ENCODE results near the gene RCOR3. TPM values are rescaled to one million over a fixed set of nuclear protein-coding genes. Genes with fewer than 3 reads are reported as not detected.
"Not testable (repeated sequence)": the region's sequence is repeated elsewhere in the genome, so short reads cannot be mapped to it uniquely, and the experiment has no call there.

RCOR3 gene
- total RNA-seq, 1 donor from 2014 or later = 104 TPM

DNA sequence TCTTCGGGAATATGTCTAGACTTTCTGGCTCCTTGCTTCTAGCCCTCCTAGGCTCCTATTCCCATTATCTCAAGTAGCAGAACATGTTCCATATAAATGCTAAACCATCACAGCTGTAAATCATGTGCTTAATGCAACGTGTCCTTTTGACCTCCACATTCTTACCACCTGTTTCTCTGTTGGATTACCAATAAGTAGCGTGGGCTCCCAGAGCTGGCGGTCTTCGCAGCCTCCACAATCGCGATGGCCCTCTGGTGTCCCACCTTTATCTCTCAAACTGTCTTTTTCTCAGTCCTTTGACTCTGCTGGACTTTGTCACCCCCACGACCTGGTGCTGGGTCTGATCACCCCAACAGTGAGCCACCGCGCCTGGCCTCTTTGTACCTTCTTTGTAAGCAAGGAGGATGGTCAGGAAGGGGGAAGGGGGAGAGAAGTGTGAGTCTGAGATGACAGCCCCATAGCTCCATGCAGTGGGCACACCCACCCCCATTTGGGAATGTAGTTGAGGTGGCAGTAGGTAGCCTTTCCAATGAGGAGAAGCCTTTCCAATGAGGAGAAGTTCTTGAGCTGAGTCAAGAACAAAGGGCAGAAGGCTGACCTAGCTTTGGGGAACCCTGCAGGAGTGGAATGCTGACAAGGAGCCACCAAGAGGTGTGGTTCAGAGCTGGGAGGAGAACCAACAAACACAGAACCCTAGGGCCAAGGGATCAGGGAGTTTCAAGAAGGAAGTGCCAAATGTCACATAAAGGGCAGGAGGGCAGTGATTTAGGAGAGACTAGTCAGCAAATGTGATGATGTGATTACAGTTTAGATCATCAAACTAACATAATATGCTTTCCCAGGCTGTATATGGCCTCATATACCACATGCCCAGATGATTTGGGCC, 81.7 kb downstream of the RCOR3 start:
- no peak for DNase-seq (ENCODE audit: low spot score)

DNA sequence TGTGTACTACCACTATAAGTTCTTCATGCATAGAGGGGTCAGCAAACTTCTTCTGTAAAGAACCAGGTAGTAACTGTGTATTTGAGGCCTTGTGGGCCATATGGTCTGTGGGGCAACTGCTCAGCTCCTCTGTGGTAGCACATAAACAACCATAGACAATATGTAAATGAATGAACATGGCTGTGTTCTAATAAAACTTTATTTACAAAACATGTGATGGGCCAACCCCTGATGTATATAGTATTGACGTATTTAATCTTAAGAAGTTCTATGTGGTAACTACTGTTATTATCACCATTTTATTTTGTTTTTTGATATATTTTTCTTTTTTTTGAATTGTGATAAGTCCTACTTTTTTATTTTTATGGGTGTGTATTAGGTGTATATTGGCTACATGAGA, 82.8 kb downstream of the RCOR3 start:
- DNase-seq (ENCODE audit: low spot score) = no peak

DNA sequence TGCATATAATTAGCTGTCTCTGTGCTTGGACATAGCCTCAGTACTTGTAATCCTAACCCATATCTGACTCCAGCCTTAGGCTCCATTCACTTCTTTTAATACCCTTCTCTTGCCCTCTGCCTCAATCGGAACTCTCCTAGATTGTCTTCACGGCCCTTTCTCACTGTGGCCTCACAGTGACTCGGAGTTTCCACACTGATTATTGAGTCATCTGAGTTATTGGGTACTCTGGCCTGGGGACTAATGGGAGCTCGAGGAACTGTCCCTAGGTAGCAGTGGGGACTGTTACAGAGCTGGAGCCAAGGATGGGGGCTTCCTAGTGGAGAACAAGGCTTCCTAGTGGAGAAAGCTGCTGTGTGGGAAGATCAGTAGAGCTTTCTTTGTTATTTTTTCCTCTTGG, 84.4 kb downstream of the RCOR3 start:
- no peak for DNase-seq (ENCODE audit: low spot score)

DNA sequence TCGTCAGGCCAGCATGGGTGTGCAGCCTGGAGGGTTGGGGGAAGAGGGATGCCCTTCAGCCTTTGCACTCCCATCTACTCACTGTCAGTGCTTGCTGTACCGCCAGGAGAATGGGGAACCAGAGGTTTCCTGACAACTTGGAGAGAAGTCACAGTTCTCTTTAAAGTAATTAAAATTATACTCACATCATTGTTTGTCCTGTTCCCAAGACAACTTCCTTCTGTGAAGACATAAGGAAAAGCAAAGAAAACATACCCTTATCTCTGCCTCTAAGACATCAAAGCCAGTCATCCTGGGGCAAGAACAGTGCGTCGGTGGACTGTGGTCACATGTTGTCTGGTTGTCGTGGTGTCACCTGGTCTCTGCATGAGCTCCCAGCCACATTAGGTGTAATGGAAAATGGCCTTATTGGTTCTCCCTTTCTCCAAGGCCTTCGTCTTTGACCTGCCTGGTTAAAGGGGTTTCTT, 85.0 kb downstream of the RCOR3 start:
- DNase-seq (ENCODE audit: low spot score) = no peak

DNA sequence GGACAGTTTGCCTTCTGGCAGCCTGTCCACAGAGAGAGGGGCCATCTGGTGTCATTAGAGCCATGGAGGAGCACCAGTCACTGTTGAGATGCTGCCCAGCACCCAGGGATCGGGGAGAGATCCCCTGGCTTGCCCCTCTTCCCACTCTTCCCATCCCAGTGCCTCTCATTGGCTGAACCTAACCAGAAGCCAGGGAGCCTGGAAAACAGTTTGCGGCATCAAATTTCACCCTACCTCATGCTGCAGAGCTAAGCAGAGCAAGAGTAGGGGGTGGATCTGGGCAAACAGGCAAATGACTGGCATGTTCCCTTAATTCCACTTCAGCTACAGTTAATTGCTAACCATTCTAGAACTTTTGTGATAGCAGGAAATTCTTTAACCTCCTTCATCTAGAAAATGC, 86.6 kb downstream of the RCOR3 start:
- no peak for DNase-seq (ENCODE audit: low spot score)

DNA sequence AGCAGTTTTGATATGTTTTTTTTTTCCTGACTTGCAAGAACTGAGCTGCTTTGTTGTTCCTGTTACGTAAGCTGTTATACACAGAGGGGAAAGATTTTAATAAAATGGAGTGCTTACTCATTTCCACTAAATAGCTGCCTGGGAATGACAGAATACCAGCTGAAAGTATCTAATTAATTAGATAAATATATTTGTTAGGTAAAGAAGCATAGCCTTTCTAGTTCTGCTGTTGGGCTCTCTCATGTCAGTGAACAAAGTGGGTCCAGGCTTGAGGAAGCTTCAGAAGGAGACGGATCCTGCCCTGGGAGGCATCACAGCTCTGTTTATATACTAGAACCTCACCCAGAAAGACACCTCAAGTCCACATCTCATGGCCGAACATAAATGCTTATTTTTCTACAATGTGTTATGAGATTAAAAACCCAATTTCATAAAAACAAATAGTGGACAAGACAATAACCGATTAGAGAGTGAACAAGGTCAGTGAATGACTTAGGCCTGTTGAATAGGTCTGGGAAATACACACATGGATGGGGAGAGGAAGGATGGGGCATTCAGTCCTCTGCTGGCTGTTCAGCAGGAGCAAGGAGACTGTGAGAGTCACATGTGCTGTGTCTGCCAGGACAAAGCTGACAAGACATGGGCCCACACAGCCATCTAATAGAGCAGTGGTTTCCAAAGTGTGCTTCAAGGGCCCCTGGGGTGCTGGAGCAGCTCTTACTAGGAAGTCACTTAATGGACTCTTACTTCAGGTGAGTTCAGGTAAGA, 88.1 kb downstream of the RCOR3 start:
- DNase-seq (ENCODE audit: low spot score) = no peak

DNA sequence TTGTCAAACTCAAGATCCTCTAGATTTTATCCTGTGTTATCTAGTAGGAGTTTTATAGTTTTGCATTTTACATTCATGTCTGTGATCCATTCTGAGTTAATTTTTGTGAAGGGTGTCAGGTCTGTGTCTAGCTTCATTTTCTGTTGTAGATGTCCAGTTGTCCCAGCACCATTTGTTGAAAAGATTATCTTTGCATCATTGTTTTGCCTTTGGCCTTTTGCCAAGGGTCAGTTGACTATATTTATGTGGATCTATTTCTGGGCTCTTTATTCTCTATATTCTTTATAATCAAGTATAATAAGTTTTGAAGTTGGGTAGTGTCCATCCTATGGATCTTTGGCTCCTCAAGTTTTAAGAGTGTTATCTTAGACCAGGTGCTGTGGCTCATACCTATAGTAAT, 89.4 kb downstream of the RCOR3 start:
- no peak for DNase-seq (ENCODE audit: low spot score)

DNA sequence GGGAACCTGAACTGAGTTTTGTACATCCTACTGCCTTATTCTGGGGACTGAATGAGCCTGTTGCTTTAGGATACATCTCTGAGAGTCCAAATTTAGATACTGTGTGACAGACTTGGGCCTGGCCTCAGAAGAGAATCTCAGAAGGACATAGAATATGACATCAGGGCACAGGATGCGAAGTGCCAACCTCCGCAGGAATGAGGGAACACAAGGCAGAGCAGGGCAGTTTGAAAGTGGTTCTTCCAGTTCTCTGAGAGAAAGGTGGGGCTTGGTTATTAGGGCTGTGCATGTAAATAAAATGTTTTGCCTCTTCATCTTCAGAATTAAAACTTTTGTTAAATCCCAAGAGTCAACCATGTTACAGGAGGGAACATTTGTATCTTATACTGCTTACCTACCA, 90.6 kb downstream of the RCOR3 start:
- DNase-seq (ENCODE audit: low spot score) = no peak

DNA sequence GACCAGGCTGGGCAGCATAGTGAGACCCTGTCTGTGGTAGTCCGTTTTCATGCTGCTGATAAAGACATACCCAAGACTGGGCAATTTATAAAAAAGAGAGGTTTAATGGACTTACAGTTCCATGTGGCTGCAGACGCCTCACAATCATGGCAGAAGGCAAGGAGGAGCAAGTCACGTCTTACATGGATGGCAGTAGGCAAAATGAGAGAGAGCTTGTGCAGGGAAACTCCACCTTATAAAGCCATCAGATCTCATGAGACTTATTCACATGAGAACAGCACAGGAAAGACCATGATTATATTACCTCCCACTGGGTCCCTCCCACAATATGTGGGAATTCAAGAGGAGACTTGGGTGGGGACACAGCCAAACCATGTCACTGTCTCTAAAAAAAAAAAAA, 92.9 kb downstream of the RCOR3 start:
- not testable (repeated sequence) for DNase-seq (ENCODE audit: low spot score)

DNA sequence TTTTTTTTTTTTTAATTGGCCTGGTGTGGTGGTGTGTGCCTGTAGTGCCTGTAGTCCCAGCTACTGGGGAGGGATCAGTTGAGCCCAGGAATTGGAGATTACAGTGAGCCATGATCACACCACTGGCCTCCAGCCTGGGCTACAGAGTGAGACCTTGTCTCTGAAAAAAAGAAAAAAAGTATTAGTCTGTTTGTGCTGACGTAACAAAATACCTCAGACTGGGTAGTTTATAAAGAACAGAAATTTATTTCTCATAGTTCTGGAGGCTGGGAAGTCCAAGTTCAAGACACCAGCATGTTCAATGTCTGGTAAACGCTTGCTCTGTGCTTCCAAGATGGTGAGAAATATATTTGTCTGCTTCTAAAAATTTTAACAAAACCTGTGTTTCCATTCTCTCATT, 93.3 kb downstream of the RCOR3 start:
- DNase-seq (ENCODE audit: low spot score) = no peak

DNA sequence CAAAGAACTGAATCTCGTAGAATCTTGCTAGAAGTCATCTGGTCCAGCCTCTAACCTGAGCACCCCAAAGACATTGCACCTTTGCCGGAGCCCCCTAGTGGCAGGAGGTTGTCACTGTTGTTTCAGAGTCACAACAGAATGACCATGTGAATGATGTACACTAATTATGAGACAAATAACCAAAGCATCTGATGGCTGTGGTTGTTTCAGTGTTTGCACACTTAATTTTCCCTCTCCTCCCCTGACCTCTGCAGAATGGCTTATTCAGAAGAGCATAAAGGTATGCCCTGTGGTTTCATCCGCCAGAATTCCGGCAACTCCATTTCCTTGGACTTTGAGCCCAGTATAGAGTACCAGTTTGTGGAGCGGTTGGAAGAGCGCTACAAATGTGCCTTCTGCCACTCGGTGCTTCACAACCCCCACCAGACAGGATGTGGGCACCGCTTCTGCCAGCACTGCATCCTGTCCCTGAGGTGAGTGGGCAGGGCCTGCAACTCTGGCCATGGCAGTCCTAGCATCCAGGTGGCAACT, 93.9 kb downstream of the RCOR3 start:
- DNase-seq (ENCODE audit: low spot score) = no peak

DNA sequence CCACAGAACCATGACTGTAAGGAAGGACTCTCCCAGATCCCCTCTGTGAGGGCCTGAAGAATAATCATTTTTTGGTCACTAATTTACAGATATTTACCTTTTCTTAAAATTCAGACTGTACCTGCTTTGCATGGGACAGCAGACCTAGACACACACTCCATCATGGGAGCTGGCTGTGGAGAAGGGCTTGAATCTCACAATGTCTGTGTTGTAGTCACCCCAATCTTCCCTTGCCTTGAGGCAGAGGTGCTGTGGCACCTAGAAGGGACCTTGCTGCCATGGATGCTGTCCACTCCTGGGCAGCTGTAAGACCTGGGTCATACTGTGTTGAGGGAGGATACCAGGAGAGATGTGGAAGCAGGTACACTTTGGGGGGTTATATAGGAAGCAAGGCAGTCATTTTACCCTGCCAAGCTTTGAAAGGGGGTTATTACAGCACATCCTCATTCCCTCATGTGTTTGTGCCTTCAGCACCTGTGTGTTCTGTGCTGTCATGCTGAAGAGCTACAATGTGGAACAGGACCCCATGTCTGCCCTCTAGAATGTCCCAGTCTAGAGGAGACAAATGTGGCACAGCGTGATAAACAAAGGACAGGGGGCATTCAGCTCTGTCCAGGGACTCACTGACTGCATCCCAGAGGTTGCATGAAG, 94.5 kb downstream of the RCOR3 start:
- no peak for DNase-seq (ENCODE audit: low spot score)

DNA sequence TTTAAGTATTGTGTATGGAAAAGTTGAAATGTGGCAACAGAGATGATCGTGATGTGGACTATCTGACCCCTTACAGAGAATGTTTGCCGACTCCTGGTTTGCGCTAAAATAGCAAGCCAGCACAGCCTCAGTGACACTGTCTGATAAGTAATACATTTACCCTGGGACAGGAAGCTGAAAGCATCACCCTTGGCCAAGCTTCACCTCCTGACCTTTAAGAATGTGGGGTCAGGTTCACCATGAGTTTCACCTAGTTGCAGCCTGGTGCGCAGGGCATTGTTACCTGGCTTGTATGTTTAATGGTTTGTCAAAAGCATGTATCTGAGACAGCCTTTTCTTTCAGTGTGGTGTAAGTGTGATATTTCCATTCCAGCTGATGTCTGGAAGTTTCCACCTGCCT, 96.7 kb downstream of the RCOR3 start:
- DNase-seq (ENCODE audit: low spot score) = no peak

DNA sequence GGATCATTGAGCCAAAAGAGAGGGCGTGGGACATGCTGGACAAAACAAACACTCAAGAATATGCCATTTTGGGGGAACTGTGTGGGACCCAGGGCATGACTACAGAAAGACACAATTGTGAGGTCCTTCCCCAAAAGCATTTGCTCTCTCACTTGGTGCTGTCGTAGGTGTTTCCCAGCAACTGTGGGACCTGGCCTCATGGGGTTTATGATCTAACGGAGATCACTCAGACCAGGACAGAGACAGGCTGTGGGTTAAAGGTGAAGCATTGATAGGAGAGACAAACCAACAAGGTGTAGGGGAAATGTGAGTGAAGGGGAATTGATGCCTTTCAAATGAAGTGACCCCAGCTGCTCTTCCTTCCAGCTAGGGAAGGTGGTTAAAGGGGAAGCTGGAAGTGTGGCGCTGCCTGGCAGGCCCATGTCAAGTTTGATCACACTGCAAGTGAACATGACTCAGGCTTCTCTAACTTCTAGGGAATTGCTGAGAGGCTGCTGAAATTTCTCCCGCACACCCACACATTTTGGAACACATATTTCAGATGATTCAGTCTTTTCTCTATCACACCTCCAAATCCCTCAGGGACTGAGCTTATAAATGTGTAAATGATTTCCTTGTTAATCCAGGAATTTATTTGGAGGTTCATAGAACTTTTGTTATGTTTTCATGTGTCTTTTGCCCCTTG, 97.7 kb downstream of the RCOR3 start:
- no peak for DNase-seq (ENCODE audit: low spot score)

DNA sequence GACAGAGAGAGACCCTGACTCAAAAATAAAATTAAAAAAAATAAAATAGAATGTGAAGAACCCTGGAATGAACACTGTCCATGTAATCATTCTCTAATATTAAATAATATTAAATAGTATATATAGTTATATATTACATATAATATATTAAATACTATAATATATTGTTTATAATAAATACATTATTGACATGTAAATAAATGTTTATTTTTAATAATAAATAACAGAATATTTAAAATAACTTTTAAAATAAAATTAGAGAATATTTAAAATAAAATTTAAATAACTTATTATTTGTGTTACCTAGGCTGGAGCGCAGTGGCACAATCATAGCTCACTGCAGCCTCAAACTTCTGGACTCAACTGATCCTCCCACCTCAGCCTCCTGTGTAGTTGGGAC, 99.5 kb downstream of the RCOR3 start:
- no peak for DNase-seq (ENCODE audit: low spot score)

DNA sequence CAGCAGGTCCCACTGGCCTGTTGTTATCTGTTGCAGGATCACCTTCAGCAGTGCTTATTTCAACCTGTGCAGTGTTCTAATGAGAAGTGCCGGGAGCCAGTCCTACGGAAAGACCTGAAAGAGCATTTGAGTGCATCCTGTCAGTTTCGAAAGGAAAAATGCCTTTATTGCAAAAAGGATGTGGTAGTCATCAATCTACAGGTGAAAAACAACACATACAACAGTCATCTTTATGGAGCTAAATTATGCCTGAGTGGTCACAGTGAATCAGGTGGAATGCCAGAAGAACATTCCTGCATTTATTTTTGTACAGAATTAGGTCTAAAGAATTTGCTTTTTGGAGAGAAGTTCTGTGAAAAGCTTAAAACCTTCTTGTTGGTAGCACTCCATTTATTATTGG, 100.7 kb downstream of the RCOR3 start:
- no peak for DNase-seq (ENCODE audit: low spot score)

DNA sequence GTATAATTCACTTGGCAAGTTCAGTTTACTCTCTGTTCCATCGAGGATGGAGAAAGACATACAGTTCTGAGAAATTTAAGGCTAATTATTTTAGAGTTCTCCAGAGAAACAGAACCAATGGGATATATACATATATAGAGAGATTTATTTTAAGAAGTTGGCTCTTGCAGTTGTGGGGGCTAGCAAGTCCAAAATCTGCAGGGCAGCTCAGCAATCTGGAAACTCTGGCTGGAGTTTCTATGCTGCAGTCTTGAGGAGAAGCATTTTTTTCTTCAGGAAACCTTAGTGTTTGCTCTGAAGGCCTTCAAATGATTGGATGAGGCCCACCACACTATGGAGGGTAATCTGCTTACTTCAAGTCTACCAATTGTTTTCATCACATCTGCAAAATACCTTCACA, 102.0 kb downstream of the RCOR3 start:
- no peak for DNase-seq (ENCODE audit: low spot score)
